ENCODE results near the gene IDE.
"Not testable (repeated sequence)": the region's sequence is repeated elsewhere in the genome, so short reads cannot be mapped to it uniquely, and the experiment has no call there.

Gene IDE

GRCh38 chr10:92490387-92490786, 83.5 kb downstream of the IDE start:
- DNase-seq (ENCODE audit: low read depth): no peak

- DNase-seq (ENCODE audit: low read depth): no peak
Measured at GRCh38 chr10:92486637-92487036, 87.3 kb downstream of the IDE start.

- no peak for DNase-seq (ENCODE audit: low read depth)
Measured at GRCh38 chr10:92483539-92483938, 90.4 kb downstream of the IDE start.

- DNase-seq (ENCODE audit: low read depth): no peak
Measured at GRCh38 chr10:92480413-92480812, 93.5 kb downstream of the IDE start.

GRCh38 chr10:92479547-92479946, 94.3 kb downstream of the IDE start:
- DNase-seq (ENCODE audit: low read depth): no peak

GRCh38 chr10:92478536-92478935, 95.4 kb downstream of the IDE start:
- no peak for DNase-seq (ENCODE audit: low read depth)

GRCh38 chr10:92475357-92475868, 98.5 kb downstream of the IDE start:
- no peak for DNase-seq (ENCODE audit: low read depth)

GRCh38 chr10:92470026-92470425, 103.9 kb downstream of the IDE start:
- no peak for DNase-seq (ENCODE audit: low read depth)

GRCh38 chr10:92464364-92464763, 109.5 kb downstream of the IDE start:
- no peak for DNase-seq (ENCODE audit: low read depth)

- DNase-seq (ENCODE audit: low read depth): no peak
Measured at GRCh38 chr10:92463582-92463981, 110.3 kb downstream of the IDE start.

- not testable (repeated sequence) for DNase-seq (ENCODE audit: low read depth)
Measured at GRCh38 chr10:92454955-92455354, 118.9 kb downstream of the IDE start.

GRCh38 chr10:92452313-92452712, 121.6 kb downstream of the IDE start:
- DNase-seq (ENCODE audit: low read depth): no peak

GRCh38 chr10:92451431-92451830, 122.5 kb downstream of the IDE start:
- DNase-seq (ENCODE audit: low read depth): no peak

- DNase-seq (ENCODE audit: low read depth): no peak
Measured at GRCh38 chr10:92450896-92451295, 123.0 kb downstream of the IDE start.

GRCh38 chr10:92440578-92440977, 133.3 kb downstream of the IDE start:
- no peak for DNase-seq (ENCODE audit: low read depth)

GRCh38 chr10:92438220-92438619, 135.7 kb downstream of the IDE start:
- DNase-seq (ENCODE audit: low read depth): no peak

GRCh38 chr10:92436611-92437010, 137.3 kb downstream of the IDE start:
- DNase-seq (ENCODE audit: low read depth): no peak

- not testable (repeated sequence) for DNase-seq (ENCODE audit: low read depth)
Measured at GRCh38 chr10:92436065-92436464, 137.8 kb downstream of the IDE start.

- no peak for DNase-seq (ENCODE audit: low read depth)
Measured at GRCh38 chr10:92434385-92434784, 139.5 kb downstream of the IDE start.

GRCh38 chr10:92432596-92432995, 141.3 kb downstream of the IDE start:
- DNase-seq (ENCODE audit: low read depth): no peak

- DNase-seq (ENCODE audit: low read depth): no peak
Measured at GRCh38 chr10:92430103-92430502, 143.8 kb downstream of the IDE start.

GRCh38 chr10:92421550-92421949, 152.3 kb downstream of the IDE start:
- no peak for DNase-seq (ENCODE audit: low read depth)

- no peak for DNase-seq (ENCODE audit: low read depth)
Measured at GRCh38 chr10:92420546-92421275, 153.2 kb downstream of the IDE start.

Measured in stimulated activated CD8-positive, alpha-beta memory T cell treated with anti-CD3 and anti-CD28 coated beads, Interleukin-4, amount 100 ng/mL, for 24 hours (primary cell).